Progenitor cell of endocrine pancreas (in vitro differentiated cells): ENCODE results near the gene NKAIN2. TPM values are rescaled to one million over a fixed set of nuclear protein-coding genes. Genes with fewer than 3 reads are reported as not detected.

Source experiments
- DNase-seq: peaks from one replicate; pipeline ENCODE4 v3.0.0; 2021; ENCODE audit warnings: low spot score; ENCODE audit not compliant: unreplicated experiment
- H3K27ac Mint-ChIP-seq: 2 replicates; pipeline ENCODE4 v1.8.0; 2021; ENCODE audit warnings: mild to moderate bottlenecking, moderate library complexity, mixed read lengths
- H3K27me3 Mint-ChIP-seq: 2 replicates; pipeline ENCODE4 v1.8.0; 2021; ENCODE audit warnings: mixed read lengths
- H3K36me3 Mint-ChIP-seq: 2 replicates; pipeline ENCODE4 v1.8.0; 2022; ENCODE audit warnings: mixed read lengths; ENCODE audit not compliant: insufficient read depth
- H3K4me1 Mint-ChIP-seq: 2 replicates; pipeline ENCODE4 v1.8.0; 2021; ENCODE audit warnings: low read depth, mixed read lengths
- H3K4me3 Mint-ChIP-seq: 2 replicates; pipeline ENCODE4 v1.8.0; 2021; ENCODE audit warnings: low read depth, mild to moderate bottlenecking, moderate library complexity, mixed read lengths
- H3K9me3 Mint-ChIP-seq: 2 replicates; pipeline ENCODE4 v1.8.0; 2021; ENCODE audit warnings: low read depth, mixed read lengths
- CTCF ChIP-seq: fragments of 200-600 bp; sonication (generic); IDR thresholded peaks from one replicate; pipeline ENCODE4 v1.5.0; 2021; ENCODE audit warnings: antibody characterized with exemption, mild to moderate bottlenecking; ENCODE audit not compliant: unreplicated experiment
- total RNA-seq: library from RNA; stranded (reverse); gene quantifications from 2 replicates; pipeline ENCODE4 v1.2.1, GENCODE V29; 2021

The NKAIN2 gene
- total RNA-seq, 1 donor from 2014 or later: 2.5 TPM

- DNase-seq: no peak
- no peak overlapping the region for H3K4me3 Mint-ChIP-seq
Measured at GRCh38 chr6:123940551-123940950, 136.9 kb downstream of the NKAIN2 start.

GRCh38 chr6:123941855-123942254 lies 138.2 kb downstream of the NKAIN2 start:
- no peak for TF ChIP-seq CTCF
- no peaks in the 10 kb centered on the region for H3K27me3 Mint-ChIP-seq
- no peak for DNase-seq
- no peak overlapping the region for H3K27ac Mint-ChIP-seq
- no peaks in the 10 kb centered on the region for H3K9me3 Mint-ChIP-seq
- H3K4me1 Mint-ChIP-seq: peaks cover 16% of the 10 kb centered on the region
- no peak overlapping the region for H3K4me3 Mint-ChIP-seq
- H3K36me3 Mint-ChIP-seq: no peaks in the 10 kb centered on the region

More at GRCh38 chr6:123940551-123940950, 136.9 kb downstream of the NKAIN2 start:
- Mint-ChIP-seq H3K4me1 (peaks cover 13% of the 10 kb centered on the region), H3K27me3 (no peaks in the 10 kb centered on the region), H3K27ac (no peak overlapping the region), H3K36me3 (no peaks in the 10 kb centered on the region), H3K9me3 (no peaks in the 10 kb centered on the region)
- TF ChIP-seq CTCF: no peak

- H3K4me3 Mint-ChIP-seq: no peak overlapping the region
- no peak for DNase-seq
- no peak for TF ChIP-seq CTCF
- H3K4me1 Mint-ChIP-seq: peaks cover 16% of the 10 kb centered on the region
- peaks cover 2% of the 10 kb centered on the region for H3K36me3 Mint-ChIP-seq
- no peaks in the 10 kb centered on the region for H3K27me3 Mint-ChIP-seq
- peaks cover 14% of the 10 kb centered on the region for H3K9me3 Mint-ChIP-seq
- H3K27ac Mint-ChIP-seq: no peak overlapping the region
Measured at GRCh38 chr6:123945386-123945785, 141.7 kb downstream of the NKAIN2 start.

GRCh38 chr6:123953920-123954319 lies 150.3 kb downstream of the NKAIN2 start:
- H3K4me1 Mint-ChIP-seq: no peaks in the 10 kb centered on the region
- no peak for TF ChIP-seq CTCF
- no peaks in the 10 kb centered on the region for H3K27me3 Mint-ChIP-seq
- DNase-seq: no peak
- peaks cover 11% of the 10 kb centered on the region for H3K9me3 Mint-ChIP-seq
- H3K36me3 Mint-ChIP-seq: peaks cover 2% of the 10 kb centered on the region
- no peak overlapping the region for H3K4me3 Mint-ChIP-seq
- no peak overlapping the region for H3K27ac Mint-ChIP-seq

GRCh38 chr6:123956492-123957139 lies 153.0 kb downstream of the NKAIN2 start:
- Mint-ChIP-seq H3K4me1 (no peaks in the 10 kb centered on the region), H3K4me3 (no peak overlapping the region), H3K27me3 (no peaks in the 10 kb centered on the region), H3K9me3 (no peaks in the 10 kb centered on the region), H3K36me3 (no peaks in the 10 kb centered on the region), H3K27ac (no peak overlapping the region)
- TF ChIP-seq CTCF: no peak
- no peak for DNase-seq
